Activated naive CD4-positive, alpha-beta T cell (primary cell): Measurements from ENCODE around the gene LRRN2.

Experiments used
- DNase-seq, 4 experiments: peaks; one replicate each; lab custom pipeline; 2025; lab: John Stamatoyannopoulos, UW

LRRN2 gene

GRCh38 chr1:204662530-204662929 lies 23.0 kb downstream of the LRRN2 start:
- no peak for DNase-seq

- no peak for DNase-seq
These were observed 25.0 kb downstream of the LRRN2 start for GRCh38 chr1:204660509-204660908.

DNA sequence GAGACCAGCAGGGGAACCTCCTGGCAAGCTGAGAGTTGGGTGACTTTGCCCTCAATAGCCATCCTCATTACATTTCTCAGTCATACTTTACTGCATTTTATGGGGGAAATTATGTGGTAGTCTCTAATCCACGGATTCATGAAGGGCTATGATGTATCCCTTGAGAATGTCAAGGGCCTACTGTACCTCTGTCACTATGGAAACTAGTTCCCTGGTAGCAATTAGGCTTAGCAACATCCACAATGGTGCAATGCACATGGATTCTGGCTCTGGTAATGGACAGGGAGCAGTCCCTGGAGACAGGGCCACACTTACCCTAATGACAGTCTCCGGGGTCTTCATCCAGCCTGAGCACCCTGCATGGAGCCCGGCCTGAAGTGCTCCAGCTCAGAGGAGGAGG lies 26.5 kb downstream of the LRRN2 start:
- no peak for DNase-seq

DNA sequence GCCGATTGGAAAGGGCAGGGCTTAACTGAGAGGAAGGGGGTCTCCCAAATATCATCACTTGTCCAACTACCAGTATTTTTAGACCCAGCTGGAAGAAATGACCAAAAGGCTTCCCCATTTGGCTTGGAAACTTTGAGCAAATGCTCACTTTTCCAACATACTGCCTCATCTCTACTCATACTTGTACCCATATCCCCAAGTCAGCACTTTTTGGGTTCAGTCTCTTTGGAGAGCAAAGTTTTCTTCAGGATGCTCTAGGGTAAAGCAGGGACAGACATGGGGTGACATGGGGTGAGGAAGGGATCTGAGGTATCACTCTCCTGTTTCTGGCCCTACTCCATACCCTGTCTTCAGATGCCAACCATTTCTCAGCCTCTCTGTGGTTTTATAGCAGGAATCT lies 27.2 kb downstream of the LRRN2 start:
- no peak for DNase-seq

GRCh38 chr1:204653590-204654340 lies 31.8 kb downstream of the LRRN2 start:
- DNase-seq = no peak

GRCh38 chr1:204652497-204652896 lies 33.0 kb downstream of the LRRN2 start:
- DNase-seq = no peak

- DNase-seq = no peak
These were observed 33.6 kb downstream of the LRRN2 start for GRCh38 chr1:204651843-204652421.

- no peak for DNase-seq
These were observed 34.5 kb downstream of the LRRN2 start for GRCh38 chr1:204650911-204651570.

GRCh38 chr1:204649721-204650521 lies 35.6 kb downstream of the LRRN2 start:
- DNase-seq = no peak

DNA sequence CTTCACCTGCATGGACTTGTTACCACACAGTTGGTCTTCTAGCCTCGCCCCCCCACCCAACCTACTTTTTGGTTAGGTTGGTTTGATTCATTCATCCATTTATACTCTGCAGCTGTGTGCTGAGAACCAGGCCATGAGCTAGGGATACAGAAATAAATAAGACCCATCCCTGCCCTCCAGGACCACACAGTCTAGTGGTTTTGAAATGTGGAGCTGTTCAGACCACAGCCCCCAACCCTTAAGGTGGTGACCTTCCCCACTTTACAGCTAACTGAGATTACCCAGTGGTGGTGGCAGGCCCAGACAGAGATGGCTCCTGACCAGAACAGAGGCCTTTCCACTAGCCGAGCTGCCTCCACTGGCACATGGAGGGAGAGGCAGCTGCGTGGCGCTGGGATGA lies 37.0 kb downstream of the LRRN2 start:
- no peak for DNase-seq

DNA sequence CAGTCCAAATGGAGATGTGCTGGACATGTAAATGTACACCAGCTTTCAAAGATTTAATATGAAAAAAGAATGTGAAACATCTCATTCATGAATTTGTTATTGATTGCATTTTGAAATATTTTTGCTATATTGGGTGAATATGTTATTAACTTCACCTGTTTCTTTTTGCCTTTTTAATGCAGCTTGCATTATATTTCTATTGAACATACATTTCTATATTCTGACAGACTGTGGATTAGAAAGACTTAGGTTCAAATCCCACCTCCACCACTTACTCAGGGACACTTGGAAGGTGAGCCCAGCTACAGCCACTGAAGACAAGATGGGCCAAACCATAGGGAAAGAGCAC lies 37.8 kb downstream of the LRRN2 start:
- DNase-seq = no peak

- no peak for DNase-seq
These were observed 38.3 kb downstream of the LRRN2 start for GRCh38 chr1:204647114-204647804.

- no peak for DNase-seq
These were observed 39.9 kb downstream of the LRRN2 start for GRCh38 chr1:204645666-204646065.

DNA sequence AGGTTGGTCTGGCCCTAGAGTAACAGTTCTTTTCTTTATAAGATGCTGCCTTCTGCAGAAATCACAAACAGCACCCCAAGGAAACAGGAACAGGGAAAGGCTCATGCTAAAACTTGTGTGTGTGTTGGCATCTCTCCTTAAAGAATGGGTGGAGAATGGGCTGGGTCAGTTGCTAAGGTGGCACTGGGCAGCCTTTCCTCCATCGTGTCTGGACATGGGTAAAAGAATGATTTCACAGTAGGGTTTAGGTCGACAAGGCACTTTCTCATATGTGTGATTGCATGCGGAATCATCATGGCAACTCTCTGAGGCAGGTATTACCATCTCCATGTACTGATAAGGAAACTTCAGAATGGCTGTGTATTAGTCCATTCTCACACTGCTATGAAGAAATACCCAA lies 40.3 kb downstream of the LRRN2 start:
- no peak for DNase-seq

GRCh38 chr1:204643503-204643902 lies 42.0 kb downstream of the LRRN2 start:
- DNase-seq = no peak

DNA sequence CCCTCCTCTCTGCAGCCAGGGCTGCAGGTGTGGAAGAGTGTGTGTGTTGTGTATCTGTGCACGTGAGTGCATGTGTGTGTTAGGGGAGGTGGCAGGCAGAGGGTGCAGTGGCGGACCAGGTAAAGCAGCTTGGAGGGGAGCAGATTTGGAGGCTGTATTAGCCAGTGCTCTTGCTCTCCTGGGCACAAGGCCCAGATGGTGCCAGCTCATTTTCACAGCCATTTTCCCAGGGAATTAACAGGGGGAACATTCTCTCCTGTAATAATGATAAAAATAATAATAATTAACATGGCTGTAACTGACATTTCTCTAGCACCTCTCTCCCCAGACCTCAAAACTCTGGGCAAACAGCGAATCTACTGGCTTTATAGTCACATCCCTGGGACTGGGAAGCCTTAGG lies 43.6 kb downstream of the LRRN2 start:
- no peak for DNase-seq

- DNase-seq = no peak
These were observed 44.1 kb downstream of the LRRN2 start for GRCh38 chr1:204641455-204641854.

DNA sequence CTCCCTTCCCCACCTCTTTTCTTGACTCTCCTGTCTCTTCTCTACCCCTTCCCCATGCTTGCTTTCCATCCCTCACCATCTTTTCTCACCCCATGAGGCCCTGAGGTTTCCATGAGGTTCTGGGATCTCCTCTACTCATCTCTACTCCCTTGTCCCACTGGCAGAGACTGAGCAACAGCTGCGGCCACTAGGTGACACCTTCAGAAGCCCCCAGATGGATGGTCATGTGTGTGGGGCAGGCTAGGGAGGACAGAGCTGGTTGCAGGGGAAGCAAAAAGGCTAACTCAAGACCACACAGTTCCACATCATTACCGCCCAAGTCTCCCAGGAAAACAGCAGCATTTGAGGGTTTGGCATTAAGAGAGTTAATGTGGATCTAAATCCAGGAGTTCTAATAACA lies 45.0 kb downstream of the LRRN2 start:
- DNase-seq = no peak

DNA sequence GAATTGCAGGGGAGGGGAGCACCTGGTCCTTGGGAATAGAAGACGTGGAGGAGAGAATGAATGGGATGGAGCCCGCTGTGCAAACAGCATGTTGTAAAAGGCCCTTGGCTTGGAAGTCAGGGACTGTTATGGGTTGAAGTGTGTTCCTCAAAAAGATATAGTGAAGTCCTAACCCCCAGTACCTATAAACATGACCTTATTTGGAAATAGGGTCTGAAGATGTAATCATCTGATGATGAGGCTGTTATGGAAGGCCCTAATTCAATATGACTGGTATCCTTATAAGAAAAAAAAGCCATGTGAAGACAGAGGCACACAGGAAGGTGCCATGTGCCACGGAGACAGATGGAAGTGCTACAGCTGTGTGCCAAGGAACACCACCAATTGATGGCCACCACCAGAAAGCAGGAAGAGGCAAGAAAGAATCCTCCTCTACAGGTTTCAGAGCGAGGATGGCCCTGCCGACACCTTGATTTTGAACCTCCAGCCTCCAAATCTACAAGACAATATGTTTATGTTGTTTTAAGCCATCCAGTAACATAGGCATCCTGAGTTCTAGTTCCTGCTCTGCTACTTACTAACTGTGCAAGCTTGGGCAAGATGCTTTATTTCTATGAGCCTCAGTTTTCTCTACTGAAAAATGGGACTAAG lies 51.2 kb downstream of the LRRN2 start:
- no peak for DNase-seq

DNA sequence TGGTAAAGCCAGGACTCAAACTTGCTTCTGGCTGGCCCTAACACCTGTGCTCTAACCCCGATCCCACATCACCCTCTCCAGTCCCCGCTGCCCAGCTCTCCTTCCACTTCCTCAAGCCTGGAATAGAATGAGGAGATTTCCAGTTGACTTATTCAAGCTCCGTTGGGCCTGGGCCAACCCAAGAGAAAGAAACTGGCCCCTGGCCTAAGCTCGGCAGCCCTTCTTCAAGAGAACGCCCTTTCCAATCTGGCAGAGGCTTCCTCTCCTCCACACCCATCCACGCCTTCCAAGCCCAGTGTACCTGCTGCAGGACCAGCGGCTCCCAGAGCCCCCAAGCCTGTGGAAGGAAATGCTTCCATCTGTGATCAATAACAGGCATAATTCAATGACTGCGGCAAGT lies 51.9 kb downstream of the LRRN2 start:
- no peak for DNase-seq

DNA sequence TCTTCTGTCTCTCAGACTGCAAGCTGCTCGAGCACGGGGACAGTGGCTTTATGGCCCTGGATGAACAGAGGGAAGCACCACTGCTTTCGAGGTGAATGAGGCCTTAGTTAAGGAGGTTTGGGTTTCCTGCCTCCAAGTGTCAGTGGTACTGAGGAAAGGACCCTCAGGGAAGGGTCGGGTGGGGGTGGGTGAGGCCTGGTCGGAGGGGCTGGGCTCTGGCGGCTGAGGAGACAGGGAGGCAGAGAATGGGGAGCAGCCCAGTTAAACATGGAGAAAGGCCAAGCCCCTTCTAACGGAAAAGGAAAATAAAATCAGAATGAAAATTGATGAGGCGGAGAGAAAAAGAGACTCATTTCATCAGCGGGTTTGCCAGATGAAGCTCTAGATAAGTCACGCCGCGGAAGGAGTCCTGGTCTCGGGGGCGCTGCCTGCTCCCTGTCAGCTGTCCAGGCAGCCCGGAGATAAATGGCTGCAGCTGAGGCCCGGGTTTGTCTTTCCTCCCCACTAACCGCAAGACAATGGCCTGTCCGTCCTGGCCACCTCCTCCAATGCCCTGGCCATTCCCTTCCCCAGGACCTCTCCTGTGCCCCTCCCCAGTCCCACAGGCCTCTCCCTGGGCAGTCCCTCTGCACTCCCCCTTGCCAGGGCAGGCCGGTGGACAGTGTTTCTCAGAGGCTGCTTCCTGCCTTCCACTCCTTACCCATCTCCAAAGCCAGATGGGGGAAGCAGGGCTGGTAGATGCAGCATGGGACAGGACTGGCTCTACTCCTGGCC lies 55.2 kb downstream of the LRRN2 start:
- no peak for DNase-seq
